ENCODE measurements around the gene SLC18A3.

Gene SLC18A3

GRCh38 chr10:49595713-49596492 is 14.2 kb upstream of the SLC18A3 start:
- no peak overlapping the region for H3K4me3 ChIP-seq (ENCODE audit: low read depth in 1 of 2, low read length in 2 of 2)
- H3K27ac ChIP-seq (ENCODE audit: low read depth, low read length), result no peak overlapping the region
- H3K9me3 ChIP-seq (ENCODE audit: control insufficient read depth in 1 of 2, low read length in 2 of 2), result no peaks in the 10 kb centered on the region
- H3K4me1 ChIP-seq (ENCODE audit: control insufficient read depth in 1 of 2, insufficient read depth in 2 of 2, low read length in 2 of 2), result no peaks in the 10 kb centered on the region
- no peaks in the 10 kb centered on the region for H3K27me3 ChIP-seq (ENCODE audit: control insufficient read depth in 1 of 2, insufficient read depth in 2 of 2, low read length in 2 of 2)
- H3K36me3 ChIP-seq (ENCODE audit: control insufficient read depth in 1 of 2, insufficient read depth in 2 of 2, low read length in 2 of 2), result no peaks in the 10 kb centered on the region
- no peak overlapping the region for H3K9ac ChIP-seq (ENCODE audit: low read depth in 1 of 2, low read length in 2 of 2)

GRCh38 chr10:49596493-49596809 is 13.7 kb upstream of the SLC18A3 start:
- no peaks in the 10 kb centered on the region for H3K36me3 ChIP-seq (ENCODE audit: control insufficient read depth in 1 of 2, insufficient read depth in 2 of 2, low read length in 2 of 2)
- no peaks in the 10 kb centered on the region for H3K9me3 ChIP-seq (ENCODE audit: control insufficient read depth in 1 of 2, low read length in 2 of 2)
- no peak overlapping the region for H3K4me3 ChIP-seq (ENCODE audit: low read depth in 1 of 2, low read length in 2 of 2)
- no peaks in the 10 kb centered on the region for H3K27me3 ChIP-seq (ENCODE audit: control insufficient read depth in 1 of 2, insufficient read depth in 2 of 2, low read length in 2 of 2)
- no peaks in the 10 kb centered on the region for H3K4me1 ChIP-seq (ENCODE audit: control insufficient read depth in 1 of 2, insufficient read depth in 2 of 2, low read length in 2 of 2)
- no peak overlapping the region for H3K27ac ChIP-seq (ENCODE audit: low read depth, low read length)
- H3K9ac ChIP-seq (ENCODE audit: low read depth in 1 of 2, low read length in 2 of 2), result no peak overlapping the region

GRCh38 chr10:49596836-49597235 is 13.3 kb upstream of the SLC18A3 start:
- peaks cover 0 to 2% of the 10 kb centered on the region in 2 donors for H3K27me3 ChIP-seq (ENCODE audit: control insufficient read depth in 1 of 2, insufficient read depth in 2 of 2, low read length in 2 of 2)

DNA sequence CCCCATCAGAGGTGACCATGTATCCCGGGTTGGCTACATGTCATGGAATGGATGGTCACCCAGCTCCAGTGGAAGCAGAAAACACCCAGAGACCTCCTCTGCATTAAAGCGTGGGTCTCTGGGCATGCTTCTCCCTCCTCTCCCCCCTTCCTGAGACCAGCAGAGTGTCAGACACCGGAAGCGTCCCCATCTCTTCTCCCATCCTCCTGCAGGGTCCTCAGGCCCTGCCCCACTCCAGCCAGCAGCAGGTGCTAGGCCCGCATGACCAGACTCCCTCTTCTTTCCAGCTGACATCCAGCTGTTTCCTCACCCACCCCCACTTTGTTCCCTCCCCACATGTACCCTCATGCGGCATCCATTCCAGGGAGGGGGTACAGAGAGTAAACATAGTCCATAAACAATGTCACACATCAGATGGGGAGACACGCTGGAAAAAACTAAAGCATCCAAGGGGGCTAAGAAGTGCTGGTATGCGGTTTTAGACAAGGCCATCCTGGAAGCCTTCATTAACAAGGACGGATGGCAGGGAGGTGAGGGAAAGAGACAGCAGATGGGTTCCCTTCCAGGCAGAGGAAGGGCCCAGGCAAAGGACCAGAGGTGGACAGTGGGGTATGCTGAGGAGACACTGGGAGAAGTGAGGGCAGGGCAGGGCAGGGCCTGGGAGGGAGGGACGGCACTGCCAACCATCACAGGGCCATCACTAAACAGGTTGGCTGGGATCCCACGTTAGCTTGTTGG is 12.5 kb upstream of the SLC18A3 start:
- Histone ChIP-seq H3K9ac (ENCODE audit: low read depth in 1 of 2, low read length in 2 of 2) (no peak overlapping the region), H3K4me1 (ENCODE audit: control insufficient read depth in 1 of 2, insufficient read depth in 2 of 2, low read length in 2 of 2) (no peaks in the 10 kb centered on the region), H3K27me3 (ENCODE audit: control insufficient read depth in 1 of 2, insufficient read depth in 2 of 2, low read length in 2 of 2) (peaks cover 0 to 10% of the 10 kb centered on the region in 2 donors), H3K9me3 (ENCODE audit: control insufficient read depth in 1 of 2, low read length in 2 of 2) (no peaks in the 10 kb centered on the region), H3K36me3 (ENCODE audit: control insufficient read depth in 1 of 2, insufficient read depth in 2 of 2, low read length in 2 of 2) (no peaks in the 10 kb centered on the region), H3K27ac (ENCODE audit: low read depth, low read length) (no peak overlapping the region), H3K4me3 (ENCODE audit: low read depth in 1 of 2, low read length in 2 of 2) (no peak overlapping the region)

More at GRCh38 chr10:49596836-49597235, 13.3 kb upstream of the SLC18A3 start:
- Histone ChIP-seq H3K9ac (ENCODE audit: low read depth in 1 of 2, low read length in 2 of 2) (no peak overlapping the region), H3K4me3 (ENCODE audit: low read depth in 1 of 2, low read length in 2 of 2) (no peak overlapping the region), H3K27ac (ENCODE audit: low read depth, low read length) (no peak overlapping the region), H3K36me3 (ENCODE audit: control insufficient read depth in 1 of 2, insufficient read depth in 2 of 2, low read length in 2 of 2) (no peaks in the 10 kb centered on the region), H3K9me3 (ENCODE audit: control insufficient read depth in 1 of 2, low read length in 2 of 2) (no peaks in the 10 kb centered on the region), H3K4me1 (ENCODE audit: control insufficient read depth in 1 of 2, insufficient read depth in 2 of 2, low read length in 2 of 2) (no peaks in the 10 kb centered on the region)

DNA sequence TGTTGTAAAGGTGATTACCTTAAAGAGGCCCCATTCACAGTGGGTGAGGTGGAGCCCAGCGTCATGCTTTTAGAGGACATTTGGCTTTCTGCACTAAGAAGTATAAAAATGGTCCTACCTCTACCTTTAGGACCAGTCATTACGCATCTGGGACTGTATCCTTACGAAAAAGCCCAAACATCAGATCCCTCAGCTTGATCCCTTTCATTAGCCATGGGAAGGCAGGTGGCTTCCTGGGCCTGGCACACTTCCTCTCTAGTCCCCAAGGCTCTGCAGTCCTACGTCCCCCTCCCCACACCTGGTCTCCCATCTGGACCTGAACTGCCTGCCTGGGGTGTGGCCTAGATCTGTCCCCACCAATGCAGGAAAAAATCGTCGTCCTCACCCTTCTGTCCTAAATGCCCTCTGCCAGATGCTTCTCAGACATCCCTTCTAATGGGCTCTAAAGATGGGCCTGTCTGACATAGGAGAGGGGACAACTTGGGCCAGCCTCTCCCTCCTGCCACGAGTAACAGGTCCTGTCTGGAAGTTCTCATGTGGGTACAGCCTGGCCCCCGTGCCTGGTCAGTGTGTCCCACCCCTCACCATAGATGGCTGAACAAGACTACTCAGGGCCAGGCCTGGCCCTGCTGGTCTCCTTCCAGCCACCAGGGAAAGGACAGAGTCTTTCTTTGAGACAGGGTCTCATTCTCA is 11.8 kb upstream of the SLC18A3 start:
- H3K27ac ChIP-seq (ENCODE audit: low read depth, low read length), result no peak overlapping the region
- no peak overlapping the region for H3K4me3 ChIP-seq (ENCODE audit: low read depth in 1 of 2, low read length in 2 of 2)
- peaks cover 0 to 11% of the 10 kb centered on the region in 2 donors for H3K27me3 ChIP-seq (ENCODE audit: control insufficient read depth in 1 of 2, insufficient read depth in 2 of 2, low read length in 2 of 2)
- no peaks in the 10 kb centered on the region for H3K36me3 ChIP-seq (ENCODE audit: control insufficient read depth in 1 of 2, insufficient read depth in 2 of 2, low read length in 2 of 2)
- H3K4me1 ChIP-seq (ENCODE audit: control insufficient read depth in 1 of 2, insufficient read depth in 2 of 2, low read length in 2 of 2), result no peaks in the 10 kb centered on the region
- H3K9ac ChIP-seq (ENCODE audit: low read depth in 1 of 2, low read length in 2 of 2), result no peak overlapping the region
- H3K9me3 ChIP-seq (ENCODE audit: control insufficient read depth in 1 of 2, low read length in 2 of 2), result no peaks in the 10 kb centered on the region

DNA sequence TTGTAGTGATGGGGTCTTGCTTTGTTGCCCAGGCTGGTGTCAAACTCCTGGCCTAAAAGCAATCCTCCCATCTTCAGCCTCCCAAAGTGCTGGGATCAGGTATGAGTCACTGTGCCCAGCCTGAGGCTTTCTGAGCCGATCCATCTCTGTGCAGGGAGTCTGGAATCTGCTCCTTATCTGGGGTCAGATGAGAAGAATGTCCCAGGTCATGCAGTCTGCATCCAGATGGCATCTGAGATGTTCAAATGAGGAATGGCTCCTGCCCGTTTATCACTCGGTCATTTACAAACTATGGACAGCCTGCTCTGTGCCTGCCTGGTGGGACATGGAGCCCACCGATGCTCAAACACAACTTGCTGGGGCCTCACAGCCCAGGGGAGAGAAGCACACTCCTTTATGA is 11.1 kb upstream of the SLC18A3 start:
- H3K4me1 ChIP-seq (ENCODE audit: control insufficient read depth in 1 of 2, insufficient read depth in 2 of 2, low read length in 2 of 2), result no peaks in the 10 kb centered on the region

GRCh38 chr10:49599546-49599945 is 10.6 kb upstream of the SLC18A3 start:
- no peaks in the 10 kb centered on the region for H3K4me1 ChIP-seq (ENCODE audit: control insufficient read depth in 1 of 2, insufficient read depth in 2 of 2, low read length in 2 of 2)
- H3K9ac ChIP-seq (ENCODE audit: low read depth in 1 of 2, low read length in 2 of 2), result no peak overlapping the region
- no peak overlapping the region for H3K27ac ChIP-seq (ENCODE audit: low read depth, low read length)
- no peak overlapping the region for H3K4me3 ChIP-seq (ENCODE audit: low read depth in 1 of 2, low read length in 2 of 2)
- H3K36me3 ChIP-seq (ENCODE audit: control insufficient read depth in 1 of 2, insufficient read depth in 2 of 2, low read length in 2 of 2), result no peaks in the 10 kb centered on the region
- H3K27me3 ChIP-seq (ENCODE audit: control insufficient read depth in 1 of 2, insufficient read depth in 2 of 2, low read length in 2 of 2), result peaks cover 0 to 11% of the 10 kb centered on the region in 2 donors
- no peaks in the 10 kb centered on the region for H3K9me3 ChIP-seq (ENCODE audit: control insufficient read depth in 1 of 2, low read length in 2 of 2)

More for the DNA sequence above, 11.1 kb upstream of the SLC18A3 start:
- peaks cover 0 to 11% of the 10 kb centered on the region in 2 donors for H3K27me3 ChIP-seq (ENCODE audit: control insufficient read depth in 1 of 2, insufficient read depth in 2 of 2, low read length in 2 of 2)
- H3K9me3 ChIP-seq (ENCODE audit: control insufficient read depth in 1 of 2, low read length in 2 of 2), result no peaks in the 10 kb centered on the region
- no peak overlapping the region for H3K9ac ChIP-seq (ENCODE audit: low read depth in 1 of 2, low read length in 2 of 2)
- H3K4me3 ChIP-seq (ENCODE audit: low read depth in 1 of 2, low read length in 2 of 2), result no peak overlapping the region
- H3K36me3 ChIP-seq (ENCODE audit: control insufficient read depth in 1 of 2, insufficient read depth in 2 of 2, low read length in 2 of 2), result no peaks in the 10 kb centered on the region
- no peak overlapping the region for H3K27ac ChIP-seq (ENCODE audit: low read depth, low read length)

DNA sequence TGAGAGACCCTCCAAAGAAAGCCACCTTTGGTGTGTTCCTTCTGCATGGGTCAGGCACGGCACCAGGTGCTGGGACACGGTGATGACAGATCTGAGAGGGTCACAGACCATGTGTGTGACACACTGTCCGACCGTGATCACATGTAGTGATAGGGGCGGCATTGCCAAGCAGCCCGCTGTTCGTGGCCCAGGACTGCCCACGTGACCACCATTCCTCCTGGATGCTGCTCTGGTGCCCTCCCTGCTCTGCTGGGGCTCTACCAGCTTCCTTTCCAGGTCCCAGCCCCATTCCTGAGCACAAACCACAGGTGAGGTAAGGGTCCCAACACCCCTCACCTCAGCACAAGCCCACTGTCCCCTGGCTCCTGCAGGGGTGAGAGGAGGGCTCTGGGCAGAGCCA is 10.1 kb upstream of the SLC18A3 start:
- no peak overlapping the region for H3K9ac ChIP-seq (ENCODE audit: low read depth in 1 of 2, low read length in 2 of 2)
- no peak overlapping the region for H3K27ac ChIP-seq (ENCODE audit: low read depth, low read length)
- no peaks in the 10 kb centered on the region for H3K4me1 ChIP-seq (ENCODE audit: control insufficient read depth in 1 of 2, insufficient read depth in 2 of 2, low read length in 2 of 2)
- no peaks in the 10 kb centered on the region for H3K9me3 ChIP-seq (ENCODE audit: control insufficient read depth in 1 of 2, low read length in 2 of 2)
- peaks cover 0 to 11% of the 10 kb centered on the region in 2 donors for H3K27me3 ChIP-seq (ENCODE audit: control insufficient read depth in 1 of 2, insufficient read depth in 2 of 2, low read length in 2 of 2)
- H3K36me3 ChIP-seq (ENCODE audit: control insufficient read depth in 1 of 2, insufficient read depth in 2 of 2, low read length in 2 of 2), result no peaks in the 10 kb centered on the region
- no peak overlapping the region for H3K4me3 ChIP-seq (ENCODE audit: low read depth in 1 of 2, low read length in 2 of 2)

DNA sequence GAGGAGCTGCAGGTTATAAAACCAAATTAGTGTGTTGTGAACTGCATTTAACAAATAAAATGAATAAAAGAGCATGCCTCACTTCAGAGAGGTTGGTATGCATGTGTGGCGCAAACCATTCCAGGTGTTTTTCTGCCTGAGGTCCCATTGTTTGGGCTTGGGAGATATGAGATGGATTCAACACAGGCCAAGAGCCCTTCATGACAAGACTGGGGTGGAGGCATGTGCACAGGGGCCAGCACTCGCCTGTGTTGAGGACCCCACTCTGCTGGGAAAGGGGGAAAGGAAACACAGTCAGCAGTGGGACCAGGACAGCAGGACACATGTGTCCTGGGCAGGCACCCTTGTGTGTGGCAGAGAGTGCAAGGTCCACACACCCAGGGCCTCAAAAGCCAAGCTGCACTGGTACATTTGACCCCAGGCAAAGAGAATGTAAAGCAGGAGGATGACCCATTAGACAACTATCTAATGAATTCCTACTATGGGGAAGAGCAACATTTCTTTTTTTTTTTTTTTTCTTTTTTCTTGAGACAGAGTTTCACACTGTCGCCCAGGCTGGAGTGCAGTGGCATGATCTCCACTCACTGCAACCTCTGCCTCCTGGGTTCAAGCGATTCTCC is 9.2 kb upstream of the SLC18A3 start:
- Histone ChIP-seq H3K27me3 (ENCODE audit: control insufficient read depth in 1 of 2, insufficient read depth in 2 of 2, low read length in 2 of 2) (peaks cover 0 to 11% of the 10 kb centered on the region in 2 donors), H3K9ac (ENCODE audit: low read depth in 1 of 2, low read length in 2 of 2) (no peak overlapping the region), H3K9me3 (ENCODE audit: control insufficient read depth in 1 of 2, low read length in 2 of 2) (no peaks in the 10 kb centered on the region), H3K36me3 (ENCODE audit: control insufficient read depth in 1 of 2, insufficient read depth in 2 of 2, low read length in 2 of 2) (no peaks in the 10 kb centered on the region), H3K27ac (ENCODE audit: low read depth, low read length) (no peak overlapping the region), H3K4me3 (ENCODE audit: low read depth in 1 of 2, low read length in 2 of 2) (no peak overlapping the region), H3K4me1 (ENCODE audit: control insufficient read depth in 1 of 2, insufficient read depth in 2 of 2, low read length in 2 of 2) (no peaks in the 10 kb centered on the region)

GRCh38 chr10:49601857-49602256 is 8.3 kb upstream of the SLC18A3 start:
- Histone ChIP-seq H3K27ac (ENCODE audit: low read depth, low read length) (no peak overlapping the region), H3K36me3 (ENCODE audit: control insufficient read depth in 1 of 2, insufficient read depth in 2 of 2, low read length in 2 of 2) (no peaks in the 10 kb centered on the region), H3K4me3 (ENCODE audit: low read depth in 1 of 2, low read length in 2 of 2) (no peak overlapping the region), H3K9me3 (ENCODE audit: control insufficient read depth in 1 of 2, low read length in 2 of 2) (no peaks in the 10 kb centered on the region), H3K9ac (ENCODE audit: low read depth in 1 of 2, low read length in 2 of 2) (no peak overlapping the region), H3K27me3 (ENCODE audit: control insufficient read depth in 1 of 2, insufficient read depth in 2 of 2, low read length in 2 of 2) (peaks cover 0 to 11% of the 10 kb centered on the region in 2 donors), H3K4me1 (ENCODE audit: control insufficient read depth in 1 of 2, insufficient read depth in 2 of 2, low read length in 2 of 2) (no peaks in the 10 kb centered on the region)

All from duodenal mucosa (tissue), 2 donors.